GM19372 (cell line): ENCODE measurements around the gene CORO6.

ENCODE experiments used
- ATAC-seq: cut with Tn5 transposase; IDR thresholded peaks from one replicate; pipeline ENCODE4 v1.9.1; 2021; ENCODE audit warnings: mild to moderate bottlenecking, low read depth, moderate library complexity; ENCODE audit not compliant: unreplicated experiment

Gene CORO6

GRCh38 chr17:29613856-29614255, 8.9 kb downstream of the CORO6 start:
- ATAC-seq = no peak

- peak; percentile 50 for ATAC-seq
These were observed 9.3 kb downstream of the CORO6 start for GRCh38 chr17:29613352-29613837.

- no peak for ATAC-seq
These were observed 10.1 kb downstream of the CORO6 start for GRCh38 chr17:29612404-29613280.

- ATAC-seq = no peak
These were observed 10.7 kb downstream of the CORO6 start for GRCh38 chr17:29612094-29612403.

- ATAC-seq = no peak
These were observed 11.2 kb downstream of the CORO6 start for GRCh38 chr17:29611351-29612093.

GRCh38 chr17:29610395-29610794, 12.3 kb downstream of the CORO6 start:
- ATAC-seq = no peak

- no peak for ATAC-seq
These were observed 13.7 kb downstream of the CORO6 start for GRCh38 chr17:29608986-29609385.

GRCh38 chr17:29607557-29608195, 15.0 kb downstream of the CORO6 start:
- no peak for ATAC-seq

- no peak for ATAC-seq
These were observed 19.5 kb downstream of the CORO6 start for GRCh38 chr17:29603109-29603674.

GRCh38 chr17:29597361-29598172, 25.1 kb downstream of the CORO6 start:
- ATAC-seq = no peak

- no peak for ATAC-seq
These were observed 25.9 kb downstream of the CORO6 start for GRCh38 chr17:29596811-29597210.

GRCh38 chr17:29595943-29596774, 26.6 kb downstream of the CORO6 start:
- ATAC-seq = no peak

- no peak for ATAC-seq
These were observed 27.4 kb downstream of the CORO6 start for GRCh38 chr17:29595107-29595942.

GRCh38 chr17:29594519-29595090, 28.1 kb downstream of the CORO6 start:
- ATAC-seq = no peak

- ATAC-seq = no peak
These were observed 28.9 kb downstream of the CORO6 start for GRCh38 chr17:29593591-29594518.

- no peak for ATAC-seq
These were observed 29.7 kb downstream of the CORO6 start, which contains the start of gene ANKRD13B for GRCh38 chr17:29592850-29593551. Gene ANKRD13B (plus strand): TSS chr17:29593132. CDS start chr17:29593622, 490 bp downstream.
